PC-3 (cell line): ENCODE data around the gene VPS35L.

Source experiments
- EZH2phosphoT487 ChIP-seq: fragments of 300-600 bp; sonication (generic); IDR thresholded peaks from 2 replicates; pipeline ENCODE4 v1.6.1; 2018; ENCODE audit warnings: mild to moderate bottlenecking, antibody characterized with exemption, low read length, borderline replicate concordance
- TF ChIP-seq, protein P1 (sequence below): fragments of 300-600 bp; sonication (generic); conservative IDR thresholded peaks from 2 replicates; pipeline ENCODE4 v1.5.1; 2017; ENCODE audit warnings: antibody characterized with exemption, low read depth, mild to moderate bottlenecking, low read length

DNA sequence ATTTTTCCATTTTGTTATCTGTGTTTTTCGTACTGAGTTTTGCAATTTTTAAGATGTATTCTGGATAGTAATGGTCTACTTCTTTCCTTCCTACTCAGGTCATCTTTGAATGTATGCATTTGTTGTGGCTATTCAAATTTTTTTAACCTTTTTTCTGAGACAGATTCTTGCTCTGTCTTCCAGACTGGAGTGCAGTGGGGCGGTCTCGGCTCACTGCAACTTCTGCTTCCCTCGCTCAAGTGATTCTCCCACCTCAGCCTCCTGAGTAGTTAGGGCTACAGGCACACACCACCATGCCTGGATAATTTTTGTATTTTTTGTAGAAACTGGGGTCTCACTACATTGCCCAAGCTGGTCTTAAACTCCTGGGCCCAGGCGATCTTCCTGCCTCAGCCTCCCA, 33.6 kb downstream of the VPS35L start:
- no peak for TF ChIP-seq EZH2phosphoT487
- TF ChIP-seq, protein P1, sequence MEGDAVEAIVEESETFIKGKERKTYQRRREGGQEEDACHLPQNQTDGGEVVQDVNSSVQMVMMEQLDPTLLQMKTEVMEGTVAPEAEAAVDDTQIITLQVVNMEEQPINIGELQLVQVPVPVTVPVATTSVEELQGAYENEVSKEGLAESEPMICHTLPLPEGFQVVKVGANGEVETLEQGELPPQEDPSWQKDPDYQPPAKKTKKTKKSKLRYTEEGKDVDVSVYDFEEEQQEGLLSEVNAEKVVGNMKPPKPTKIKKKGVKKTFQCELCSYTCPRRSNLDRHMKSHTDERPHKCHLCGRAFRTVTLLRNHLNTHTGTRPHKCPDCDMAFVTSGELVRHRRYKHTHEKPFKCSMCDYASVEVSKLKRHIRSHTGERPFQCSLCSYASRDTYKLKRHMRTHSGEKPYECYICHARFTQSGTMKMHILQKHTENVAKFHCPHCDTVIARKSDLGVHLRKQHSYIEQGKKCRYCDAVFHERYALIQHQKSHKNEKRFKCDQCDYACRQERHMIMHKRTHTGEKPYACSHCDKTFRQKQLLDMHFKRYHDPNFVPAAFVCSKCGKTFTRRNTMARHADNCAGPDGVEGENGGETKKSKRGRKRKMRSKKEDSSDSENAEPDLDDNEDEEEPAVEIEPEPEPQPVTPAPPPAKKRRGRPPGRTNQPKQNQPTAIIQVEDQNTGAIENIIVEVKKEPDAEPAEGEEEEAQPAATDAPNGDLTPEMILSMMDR: no peak
